ENCODE results near the gene PLD3.
"Not testable (repeated sequence)": the region's sequence is repeated elsewhere in the genome, so short reads cannot be mapped to it uniquely, and the experiment has no call there.

PLD3 gene

DNA sequence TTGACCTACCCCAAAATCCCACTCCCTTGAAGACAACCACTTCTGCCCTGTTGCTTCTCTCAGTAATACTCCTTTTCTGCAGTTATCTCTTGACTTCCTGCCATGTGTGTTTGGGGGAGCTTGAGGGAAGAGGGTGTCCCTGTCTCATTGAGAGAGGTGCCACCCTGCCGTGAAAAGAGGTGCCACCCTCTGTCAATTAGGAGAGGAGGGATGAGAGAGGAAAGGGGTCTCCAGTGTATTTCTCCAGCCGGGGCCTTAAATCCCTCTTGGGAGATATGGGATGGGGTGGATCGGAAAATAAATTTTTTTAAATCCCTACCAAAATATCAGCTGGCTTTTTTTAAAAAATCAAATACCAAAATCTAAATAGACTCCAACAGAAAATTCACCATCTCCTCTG lies 16.5 kb downstream of the PLD3 start:
- DNase-seq (ENCODE audit: low spot score) = no peak

DNA sequence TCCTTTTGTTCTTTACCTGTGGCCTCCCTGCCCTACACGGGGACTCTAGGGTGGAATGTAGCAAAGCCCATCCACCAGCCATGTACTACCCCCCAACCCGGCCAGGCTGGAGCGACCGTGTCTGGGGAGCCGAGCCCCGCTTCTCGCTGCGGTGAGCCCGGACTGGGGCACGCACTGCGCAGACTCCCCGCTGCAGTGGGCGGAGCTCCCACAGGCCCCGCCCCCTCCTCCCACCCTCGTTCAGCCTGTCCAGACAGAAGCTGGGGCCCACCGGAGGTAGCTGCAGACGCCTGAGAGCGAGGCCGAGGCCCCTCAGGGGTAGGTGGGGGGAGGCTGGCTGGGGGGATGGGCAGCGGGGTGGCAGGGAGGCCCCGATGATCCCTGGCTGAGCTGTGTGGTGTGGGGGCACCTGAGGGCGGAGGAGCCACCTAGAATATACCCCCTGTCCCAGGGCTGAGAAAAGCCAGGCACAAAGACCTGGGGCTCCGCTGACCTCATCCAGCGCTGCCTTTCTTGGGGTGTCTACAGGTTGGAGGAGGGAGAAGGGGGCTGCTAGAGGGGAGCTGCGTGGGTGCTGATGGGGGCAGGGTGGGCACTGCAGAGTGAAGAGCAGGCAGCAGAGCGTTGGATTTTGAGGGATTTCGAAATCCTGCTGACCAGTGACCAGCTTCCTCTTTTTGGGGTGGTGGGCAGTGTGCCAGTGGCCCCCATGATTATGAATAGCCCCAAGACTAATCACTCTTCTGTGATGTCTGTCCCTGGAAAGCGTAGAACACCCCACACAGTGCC lies 17.3 kb downstream of the PLD3 start:
- peak; percentile 77 for DNase-seq (ENCODE audit: low spot score)

DNA sequence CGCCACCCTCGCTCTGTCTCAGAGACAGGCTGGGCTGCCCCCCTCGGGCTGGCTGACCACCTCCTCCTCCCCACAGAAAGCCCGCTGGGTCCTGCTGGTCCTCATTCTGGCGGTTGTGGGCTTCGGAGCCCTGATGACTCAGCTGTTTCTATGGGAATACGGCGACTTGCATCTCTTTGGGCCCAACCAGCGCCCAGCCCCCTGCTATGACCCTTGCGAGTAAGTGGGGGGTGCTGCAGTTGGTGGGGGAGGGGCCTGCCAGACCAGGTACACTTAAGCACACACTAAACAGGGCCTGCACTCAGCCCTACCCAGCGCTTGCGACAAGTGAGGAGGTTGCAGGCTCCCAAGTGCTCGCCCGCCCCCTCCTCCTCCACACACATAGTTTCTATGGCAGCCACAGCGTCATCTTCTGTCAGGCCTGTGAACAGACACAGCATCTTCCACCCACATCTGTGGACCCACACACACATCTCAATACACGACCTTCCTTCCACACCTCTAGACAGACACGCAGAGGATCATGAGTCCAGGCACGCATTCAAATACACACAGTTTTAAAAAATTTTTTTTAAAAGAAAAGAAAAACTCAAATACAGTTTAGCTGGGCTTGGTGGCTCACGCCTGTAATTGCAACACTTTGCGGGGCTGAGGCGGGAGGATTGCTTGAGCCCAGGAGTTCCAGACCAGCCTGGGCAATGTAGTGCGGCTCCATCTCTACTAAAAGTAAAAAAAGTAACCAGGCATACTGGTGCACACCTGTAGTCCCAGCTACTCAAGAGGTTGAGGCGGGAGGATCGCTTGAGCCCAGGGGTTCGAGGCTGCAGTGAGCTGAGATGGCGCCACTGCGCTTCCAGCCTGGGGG lies 18.4 kb downstream of the PLD3 start:
- no peak for DNase-seq (ENCODE audit: low spot score)

- no peak for DNase-seq (ENCODE audit: low spot score)
These were observed 19.3 kb downstream of the PLD3 start for GRCh38 chr19:40367577-40368434.

- no peak for DNase-seq (ENCODE audit: low spot score)
These were observed 21.3 kb downstream of the PLD3 start for GRCh38 chr19:40369797-40370196.

DNA sequence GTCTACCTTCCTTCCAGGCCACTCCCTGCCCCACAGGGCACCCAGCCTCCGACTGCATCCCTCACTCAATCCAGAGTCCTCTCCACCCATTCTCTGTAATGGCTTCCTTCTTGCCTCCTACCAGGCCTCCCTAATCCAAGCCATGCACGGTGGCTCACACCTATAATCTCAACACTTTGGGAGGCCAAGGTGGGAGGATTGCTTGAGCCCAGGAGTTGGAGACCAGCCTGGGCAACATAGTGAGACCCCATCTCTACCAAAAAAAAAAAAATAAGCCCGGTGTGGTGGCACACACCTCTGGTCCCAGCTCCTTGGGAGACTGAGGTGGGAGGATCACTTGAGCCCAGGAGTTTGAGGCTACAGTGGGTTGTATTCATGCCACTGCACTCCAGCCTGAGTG lies 21.8 kb downstream of the PLD3 start:
- DNase-seq (ENCODE audit: low spot score) = not testable (repeated sequence)

GRCh38 chr19:40370997-40371801 lies 22.7 kb downstream of the PLD3 start:
- DNase-seq (ENCODE audit: low spot score) = no peak

GRCh38 chr19:40371802-40372122 lies 23.3 kb downstream of the PLD3 start:
- no peak for DNase-seq (ENCODE audit: low spot score)

- no peak for DNase-seq (ENCODE audit: low spot score)
These were observed 25.6 kb downstream of the PLD3 start for GRCh38 chr19:40374084-40374483.

- DNase-seq (ENCODE audit: low spot score) = no peak
These were observed 27.9 kb downstream of the PLD3 start for GRCh38 chr19:40376286-40376862.

GRCh38 chr19:40377876-40378385 lies 29.4 kb downstream of the PLD3 start:
- no peak for DNase-seq (ENCODE audit: low spot score)

DNA sequence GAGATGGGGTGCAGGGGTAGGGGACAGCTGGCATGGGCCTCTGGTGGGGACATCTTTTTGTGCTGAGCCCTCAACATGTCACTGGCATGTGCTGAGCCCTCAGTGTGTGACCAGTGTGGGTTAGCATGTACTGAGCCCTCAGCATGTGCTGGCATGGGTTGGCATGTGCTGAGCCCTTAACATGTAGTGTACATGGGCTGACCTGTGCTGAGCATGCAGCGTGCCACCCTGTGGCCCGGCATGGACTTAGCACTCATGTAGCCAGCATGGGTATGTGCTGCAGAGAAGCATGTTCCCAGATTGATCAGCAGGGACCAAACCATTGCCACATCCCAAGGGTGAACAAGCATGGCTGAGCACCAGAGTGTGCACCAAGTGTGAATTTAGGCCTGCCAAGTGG lies 30.0 kb downstream of the PLD3 start:
- no peak for DNase-seq (ENCODE audit: low spot score)

DNA sequence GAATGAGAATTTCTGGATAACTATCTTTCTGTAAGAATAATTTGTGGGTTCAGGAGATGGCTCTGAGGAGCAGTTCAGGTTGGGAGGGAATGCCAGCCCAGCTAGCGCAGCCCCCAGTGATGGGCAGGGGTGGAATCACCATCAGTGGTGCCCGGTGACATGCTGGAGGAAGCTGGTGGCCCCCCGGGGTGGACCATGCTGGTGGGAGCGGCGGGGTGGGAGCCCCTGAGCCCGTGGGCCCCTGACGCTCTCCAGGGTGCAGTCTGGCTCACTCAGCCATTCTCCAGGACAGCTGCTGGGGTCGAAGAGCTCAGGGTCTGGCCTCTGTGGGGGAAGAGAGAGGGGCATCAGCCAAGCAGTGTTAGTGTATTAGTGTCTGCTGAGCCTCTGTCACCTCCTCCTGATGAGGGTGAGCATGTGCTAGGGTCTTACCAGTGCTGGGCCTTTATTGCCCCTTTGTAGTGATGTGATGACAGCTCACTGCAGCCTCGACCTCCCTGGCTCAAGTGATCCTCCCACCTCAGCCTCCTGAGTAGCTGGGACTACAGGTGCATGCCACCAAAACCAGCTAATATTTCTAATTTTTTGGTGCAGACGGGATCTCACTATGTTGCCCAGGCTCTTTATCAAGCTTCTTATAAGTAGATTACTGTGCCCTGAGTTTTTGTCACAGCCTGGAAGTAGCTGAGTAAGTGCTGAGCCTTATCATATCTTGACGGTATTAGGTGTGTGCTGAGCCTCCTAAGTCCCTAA lies 31.1 kb downstream of the PLD3 start:
- no peak for DNase-seq (ENCODE audit: low spot score)

GRCh38 chr19:40380199-40381037 lies 31.9 kb downstream of the PLD3 start:
- DNase-seq (ENCODE audit: low spot score) = peak; percentile 45

- DNase-seq (ENCODE audit: low spot score) = no peak
These were observed 32.8 kb downstream of the PLD3 start for GRCh38 chr19:40381321-40381720.

GRCh38 chr19:40383668-40384248 lies 35.3 kb downstream of the PLD3 start:
- no peak for DNase-seq (ENCODE audit: low spot score)

- DNase-seq (ENCODE audit: low spot score) = no peak
These were observed 38.7 kb downstream of the PLD3 start for GRCh38 chr19:40387155-40387554.

GRCh38 chr19:40388481-40388880 lies 40.0 kb downstream of the PLD3 start:
- DNase-seq (ENCODE audit: low spot score) = no peak

All from cerebellar cortex (tissue), 1 donor.